C4-2B (cell line): ENCODE data around the gene SRCIN1.
A peak's percentile ranks its signal among the peaks of the same experiment; 100 is the strongest.
"Not testable (repeated sequence)": the region's sequence is repeated elsewhere in the genome, so short reads cannot be mapped to it uniquely, and the experiment has no call there.

ENCODE experiments used
- CTCF ChIP-seq: fragments of 450-650 bp; conservative IDR thresholded peaks from 2 replicates; pipeline ENCODE4 v1.5.1; 2017; ENCODE audit warnings: mild to moderate bottlenecking
- ZFX ChIP-seq: fragments of 450-650 bp; IDR thresholded peaks from 2 replicates; pipeline ENCODE4 v1.6.1; 2017

- peak; percentile 8; the same call in 1 of the 2 replicates for TF ChIP-seq CTCF
- TF ChIP-seq ZFX, result not testable (repeated sequence)
These were observed 123.6 kb downstream of the SRCIN1 start for GRCh38 chr17:38482039-38482699.
